HCT116 (cell line): ENCODE data around the gene AFAP1. TPM values are rescaled to one million over a fixed set of nuclear protein-coding genes. Genes with fewer than 3 reads are reported as not detected.

Experiments
- ATAC-seq: fragments of 200-7000 bp; cut with Tn5 transposase; 2 replicates; pipeline ENCODE4 v1.9.1; 2020; ENCODE audit warnings: mild to moderate bottlenecking, moderate library complexity
- BruUV-seq: library from RNA; stranded (reverse); fragments of 400-500 nt; replicated peaks from 2 replicates; lab custom pipeline; 2021; lab: Mats Ljungman, UMichigan
- CTCF ChIA-PET: fragments of 300-600 bp; sonication (Branson Sonifier 250); formaldehyde crosslinking; loops from one replicate; lab custom pipeline; 2021; ENCODE audit warnings: antibody characterized with exemption; lab: Charles Lee
- POLR2A ChIA-PET: fragments of 300-600, 350-600 bp; sonication (Branson Sonifier 250); formaldehyde crosslinking; loops from one replicate; lab custom pipeline; 2021; ENCODE audit warnings: antibody characterized with exemption; lab: Charles Lee
- RAD21 ChIA-PET, 2 experiments: fragments of 300-600 bp; sonication (Branson Sonifier 250); formaldehyde crosslinking; loops; one replicate each; lab custom pipeline; 2023; ENCODE audit warnings: low total read pairs in 2 of 2; ENCODE audit not compliant: uncharacterized antibody in 2 of 2, unreplicated experiment in 2 of 2, low non-redundant PET in 1 of 2; lab: Charles Lee
- DNase-seq: peaks from one replicate; pipeline ENCODE4 v3.0.0-alpha.2; 2010; ENCODE audit warnings: low read depth, low spot score
- H2AFZ ChIP-seq: fragments of 200-600 bp; shearing (Covaris generic), sonication (generic); 2 replicates; pipeline ENCODE4 v1.6.1; 2017; ENCODE audit warnings: low read depth, mixed run types, mixed read lengths, antibody characterized with exemption, low read length; ENCODE audit not compliant: poor library complexity, severe bottlenecking
- H3K27ac ChIP-seq: 2 replicates; pipeline ENCODE4 v1.5.1; 2012; ENCODE audit warnings: low read depth, low read length
- H3K27me3 ChIP-seq: fragments of 200-600 bp; sonication (generic); 2 replicates; pipeline ENCODE4 v1.6.1; 2016; ENCODE audit warnings: mixed run types, low read length, mixed read lengths; ENCODE audit not compliant: insufficient read depth
- H3K36me3 ChIP-seq, 2 experiments: fragments of 200-500 bp in 1 of 2; fragments of 200-600 bp in 1 of 2; sonication (Bioruptor generic) in 1 of 2; sonication (generic) in 1 of 2; 2 replicates each; pipeline versions ENCODE4 v1.5.1 to v1.6.1; 2014 to 2016; ENCODE audit warnings: low read length in 2 of 2, inconsistent platforms in 1 of 2, mixed read lengths in 1 of 2, mixed run types in 1 of 2; ENCODE audit not compliant: insufficient read depth in 2 of 2, control insufficient read depth in 1 of 2
- H3K4me1 ChIP-seq, 2 experiments: fragments of 200-600 bp in 1 of 2; sonication (generic) in 1 of 2; 2 replicates each; pipeline versions ENCODE4 v1.5.1 to v1.6.1; 2012 to 2017; ENCODE audit warnings: low read length in 2 of 2, inconsistent platforms in 1 of 2, mild to moderate bottlenecking in 1 of 2, mixed read lengths in 1 of 2, mixed run types in 1 of 2, moderate library complexity in 1 of 2; ENCODE audit not compliant: insufficient read depth in 2 of 2, control insufficient read depth in 1 of 2
- H3K4me2 ChIP-seq: fragments of 200-600 bp; sonication (generic); 2 replicates; pipeline ENCODE4 v1.6.1; 2017; ENCODE audit warnings: mixed run types, low read length, mixed read lengths
- H3K4me3 ChIP-seq, 2 experiments: fragments of 200-600 bp in 1 of 2; sonication (generic) in 1 of 2; replicated peaks in 1 of 2; 2 replicates each; pipeline ENCODE4 v1.5.1; 2011 to 2016; ENCODE audit warnings: low read length in 2 of 2, control low read depth in 1 of 2, low read depth in 1 of 2, mild to moderate bottlenecking in 1 of 2, mixed read lengths in 1 of 2, mixed run types in 1 of 2
- H3K79me2 ChIP-seq: fragments of 200-600 bp; sonication (generic); 2 replicates; pipeline ENCODE4 v1.6.1; 2017; ENCODE audit warnings: mild to moderate bottlenecking, mixed run types, low read length, moderate library complexity, mixed read lengths; ENCODE audit not compliant: insufficient read depth
- H3K9ac ChIP-seq: fragments of 200-600 bp; sonication (generic); 2 replicates; pipeline ENCODE4 v1.6.1; 2016; ENCODE audit warnings: low read length, mixed read lengths
- H3K9me2 ChIP-seq: fragments of 200-600 bp; sonication (generic), shearing (Covaris generic); 2 replicates; pipeline ENCODE4 v1.6.1; 2017; ENCODE audit warnings: mixed run types, mild to moderate bottlenecking, moderate library complexity; ENCODE audit not compliant: insufficient read depth
- H3K9me3 ChIP-seq, 2 experiments: fragments of 200-500 bp in 1 of 2; fragments of 200-600 bp in 1 of 2; sonication (Bioruptor generic) in 1 of 2; sonication (generic) in 1 of 2; 2 replicates each; pipeline ENCODE4 v1.6.1; 2014 to 2017; ENCODE audit warnings: low read length in 2 of 2, mixed read lengths in 2 of 2, inconsistent platforms in 1 of 2, low read depth in 1 of 2, mild to moderate bottlenecking in 1 of 2, mixed run types in 1 of 2, moderate library complexity in 1 of 2; ENCODE audit not compliant: control insufficient read depth in 1 of 2, insufficient read depth in 1 of 2
- H4K20me1 ChIP-seq: fragments of 200-600 bp; sonication (generic), shearing (Covaris generic); 2 replicates; pipeline ENCODE4 v1.6.1; 2017; ENCODE audit warnings: mixed run types, mild to moderate bottlenecking, moderate library complexity; ENCODE audit not compliant: insufficient read depth
- CBX3 ChIP-seq: IDR thresholded peaks from 2 replicates; pipeline ENCODE4 v1.6.1; 2012; ENCODE audit warnings: low read depth
- CEBPB ChIP-seq: IDR thresholded peaks from 2 replicates; pipeline ENCODE4 v1.6.1; 2012; ENCODE audit warnings: low read depth
- EGR1 ChIP-seq: IDR thresholded peaks from 2 replicates; pipeline ENCODE4 v1.6.1; 2012; ENCODE audit warnings: low read depth
- EZH2 ChIP-seq: fragments of 200-600 bp; sonication (generic); IDR thresholded peaks from 2 replicates; pipeline ENCODE4 v1.6.1; 2017; ENCODE audit warnings: antibody characterized with exemption, mixed run types
- JUND ChIP-seq: IDR thresholded peaks from 2 replicates; pipeline ENCODE4 v1.6.1; 2012
- POLR2A ChIP-seq: IDR thresholded peaks from 2 replicates; pipeline ENCODE4 v1.7.0; 2011; ENCODE audit warnings: borderline replicate concordance; ENCODE audit not compliant: insufficient read depth, insufficient read length; ENCODE audit errors: extremely low read depth
- RAD21 ChIP-seq: IDR thresholded peaks from 2 replicates; pipeline ENCODE4 v1.6.1; 2012; ENCODE audit warnings: low read depth, mild to moderate bottlenecking
- SIN3A ChIP-seq: IDR thresholded peaks from 2 replicates; pipeline ENCODE4 v1.6.1; 2012; ENCODE audit warnings: low read depth
- SP1 ChIP-seq: IDR thresholded peaks from 2 replicates; pipeline ENCODE4 v1.6.1; 2012; ENCODE audit warnings: low read depth
- SRF ChIP-seq: IDR thresholded peaks from 2 replicates; pipeline ENCODE4 v1.6.1; 2012; ENCODE audit warnings: low read depth
- TCF7L2 ChIP-seq: IDR thresholded peaks from 2 replicates; pipeline ENCODE4 v1.7.0; 2011; ENCODE audit warnings: borderline replicate concordance, inconsistent platforms; ENCODE audit not compliant: insufficient read depth, insufficient read length; ENCODE audit errors: extremely low read depth
- YY1 ChIP-seq: IDR thresholded peaks from 2 replicates; pipeline ENCODE4 v1.6.1; 2011; ENCODE audit warnings: low read length, low read depth, moderate library complexity, mild to moderate bottlenecking; ENCODE audit not compliant: insufficient replicate concordance; ENCODE audit errors: extremely low read depth
- ZNF274 ChIP-seq: fragments of 200-500 bp; sonication (Bioruptor generic); IDR thresholded peaks from 2 replicates; pipeline ENCODE4 v1.6.1; 2014; ENCODE audit warnings: mild to moderate bottlenecking, low read depth, low read length, inconsistent platforms
- intact Hi-C: fragments of 100-400 bp; cut with micrococcal nuclease; formaldehyde crosslinking; loops from 2 replicates; pipeline ENCODE4 v1.10.0; 2022
- total RNA-seq: library from RNA; stranded (reverse); gene quantifications from one replicate; pipeline ENCODE4 v1.2.1, GENCODE V29; 2021; ENCODE audit not compliant: unreplicated experiment
- TF ChIP-seq, protein P1 (sequence below): IDR thresholded peaks from 2 replicates; pipeline ENCODE4 v1.6.1; 2012

Gene AFAP1
- total RNA-seq, 1 experiment from 2014 or later: 19.4 TPM

DNA sequence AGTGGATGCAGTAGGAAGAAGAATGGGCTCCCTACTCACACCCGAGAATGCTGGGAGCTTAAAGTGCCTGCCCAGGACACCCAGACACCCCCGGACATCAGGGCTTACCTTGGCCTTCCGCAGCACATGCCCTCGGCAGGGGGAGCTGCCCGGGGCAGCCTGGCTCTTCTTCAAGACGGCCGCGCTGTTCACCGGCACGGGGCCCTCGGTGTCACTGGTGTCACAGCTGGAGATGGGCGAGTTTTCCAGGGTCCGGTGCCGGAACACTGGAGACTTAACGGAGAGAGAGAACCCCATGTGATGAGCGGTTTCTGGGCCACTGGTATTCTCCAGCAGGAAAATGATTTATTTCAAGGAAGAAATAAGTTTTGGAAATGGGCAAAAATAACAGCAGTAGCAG is 170.9 kb downstream of the AFAP1 start:
- Histone ChIP-seq H3K4me2 (no peak overlapping the region), H3K9me2 (no peaks in the 10 kb centered on the region), H3K4me1 (no peaks in the 10 kb centered on the region), H3K27ac (no peak overlapping the region), H2AFZ (no peak overlapping the region), H3K9ac (no peak overlapping the region), H3K27me3 (no peaks in the 10 kb centered on the region), H3K9me3 (no peaks in the 10 kb centered on the region), H3K79me2 (no peaks in the 10 kb centered on the region), H4K20me1 (no peaks in the 10 kb centered on the region), H3K4me3 (no peak overlapping the region), H3K36me3 (peaks cover 2 to 3% of the 10 kb centered on the region in 2 experiments; a peak in 1 of 4 replicates)
- CTCF ChIA-PET: no interaction called here
- RAD21 ChIA-PET: no interaction called here
- no peak for DNase-seq
- no peak for ATAC-seq
- POLR2A ChIA-PET: interaction anchor here (0.6 kb wide), 1 partner anchor 105 kb away, joined by 3 read pairs; no protein-coding TSS in a partner anchor
- intact Hi-C loops: no loop called here
- no TSS peak for BruUV-seq
- no peak for TF ChIP-seq EZH2
- no peak for TF ChIP-seq SP1
- TF ChIP-seq YY1: no peak
- TF ChIP-seq RAD21: no peak
- TF ChIP-seq JUND: no peak
- no peak for TF ChIP-seq EGR1
- no peak for TF ChIP-seq TCF7L2
- TF ChIP-seq, protein P1, sequence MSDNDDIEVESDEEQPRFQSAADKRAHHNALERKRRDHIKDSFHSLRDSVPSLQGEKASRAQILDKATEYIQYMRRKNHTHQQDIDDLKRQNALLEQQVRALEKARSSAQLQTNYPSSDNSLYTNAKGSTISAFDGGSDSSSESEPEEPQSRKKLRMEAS: no peak
- no peak for TF ChIP-seq CEBPB
- TF ChIP-seq POLR2A: no peak
- TF ChIP-seq SRF: no peak
- TF ChIP-seq CBX3: no peak
- TF ChIP-seq SIN3A: no peak
- no peak for TF ChIP-seq ZNF274
